ENCODE data around the gene SLC2A1.

GRCh38 chr1:42965378-42965777 is 6.7 kb upstream of the SLC2A1 start:
- TF ChIP-seq POLR2A (IDR thresholded peaks at IDR 0.05) (no peak), POLR2AphosphoS5 (IDR thresholded peaks at IDR 0.05) (no peak)
- TF ChIP-seq, protein P1, sequence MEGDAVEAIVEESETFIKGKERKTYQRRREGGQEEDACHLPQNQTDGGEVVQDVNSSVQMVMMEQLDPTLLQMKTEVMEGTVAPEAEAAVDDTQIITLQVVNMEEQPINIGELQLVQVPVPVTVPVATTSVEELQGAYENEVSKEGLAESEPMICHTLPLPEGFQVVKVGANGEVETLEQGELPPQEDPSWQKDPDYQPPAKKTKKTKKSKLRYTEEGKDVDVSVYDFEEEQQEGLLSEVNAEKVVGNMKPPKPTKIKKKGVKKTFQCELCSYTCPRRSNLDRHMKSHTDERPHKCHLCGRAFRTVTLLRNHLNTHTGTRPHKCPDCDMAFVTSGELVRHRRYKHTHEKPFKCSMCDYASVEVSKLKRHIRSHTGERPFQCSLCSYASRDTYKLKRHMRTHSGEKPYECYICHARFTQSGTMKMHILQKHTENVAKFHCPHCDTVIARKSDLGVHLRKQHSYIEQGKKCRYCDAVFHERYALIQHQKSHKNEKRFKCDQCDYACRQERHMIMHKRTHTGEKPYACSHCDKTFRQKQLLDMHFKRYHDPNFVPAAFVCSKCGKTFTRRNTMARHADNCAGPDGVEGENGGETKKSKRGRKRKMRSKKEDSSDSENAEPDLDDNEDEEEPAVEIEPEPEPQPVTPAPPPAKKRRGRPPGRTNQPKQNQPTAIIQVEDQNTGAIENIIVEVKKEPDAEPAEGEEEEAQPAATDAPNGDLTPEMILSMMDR (IDR thresholded peaks at IDR 0.05 in 8 of 11, conservative IDR thresholded peaks at IDR 0.05 in 3 of 11): no peak
